Thyroid gland (tissue), 4 donors: ENCODE results near the gene S1PR1.

Experiments used
- POLR2A ChIP-seq, 2 donors: fragments of 450-650 bp; IDR thresholded peaks; one replicate each; pipeline ENCODE4 v1.6.1; 2017; ENCODE audit warnings: antibody characterized with exemption in 2 of 2, mild to moderate bottlenecking in 2 of 2, moderate library complexity in 1 of 2
- TF ChIP-seq, protein P1 (sequence below), 6 experiments: fragments of 200-600 bp in 3 of 6; fragments of 450-650 bp in 3 of 6; sonication (generic) in 3 of 6; IDR thresholded peaks; one replicate each; pipeline ENCODE4 v1.5.1; 2016 to 2019; ENCODE audit warnings: antibody characterized with exemption in 6 of 6, mild to moderate bottlenecking in 2 of 6, inconsistent platforms in 1 of 6, moderate library complexity in 1 of 6

GRCh38 chr1:101219924-101220870 lies 16.6 kb upstream of the S1PR1 start:
- TF ChIP-seq, protein P1, sequence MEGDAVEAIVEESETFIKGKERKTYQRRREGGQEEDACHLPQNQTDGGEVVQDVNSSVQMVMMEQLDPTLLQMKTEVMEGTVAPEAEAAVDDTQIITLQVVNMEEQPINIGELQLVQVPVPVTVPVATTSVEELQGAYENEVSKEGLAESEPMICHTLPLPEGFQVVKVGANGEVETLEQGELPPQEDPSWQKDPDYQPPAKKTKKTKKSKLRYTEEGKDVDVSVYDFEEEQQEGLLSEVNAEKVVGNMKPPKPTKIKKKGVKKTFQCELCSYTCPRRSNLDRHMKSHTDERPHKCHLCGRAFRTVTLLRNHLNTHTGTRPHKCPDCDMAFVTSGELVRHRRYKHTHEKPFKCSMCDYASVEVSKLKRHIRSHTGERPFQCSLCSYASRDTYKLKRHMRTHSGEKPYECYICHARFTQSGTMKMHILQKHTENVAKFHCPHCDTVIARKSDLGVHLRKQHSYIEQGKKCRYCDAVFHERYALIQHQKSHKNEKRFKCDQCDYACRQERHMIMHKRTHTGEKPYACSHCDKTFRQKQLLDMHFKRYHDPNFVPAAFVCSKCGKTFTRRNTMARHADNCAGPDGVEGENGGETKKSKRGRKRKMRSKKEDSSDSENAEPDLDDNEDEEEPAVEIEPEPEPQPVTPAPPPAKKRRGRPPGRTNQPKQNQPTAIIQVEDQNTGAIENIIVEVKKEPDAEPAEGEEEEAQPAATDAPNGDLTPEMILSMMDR (IDR thresholded peaks at IDR 0.05) = no peak
- TF ChIP-seq POLR2A (IDR thresholded peaks at IDR 0.05) = no peak
